NB4 (cell line): Measurements from ENCODE around the gene CES2.

ENCODE experiments used
- DNase-seq: peaks from one replicate; pipeline ENCODE4 v3.0.0; 2010; ENCODE audit warnings: low read depth
- H3K4me3 ChIP-seq: one replicate; pipeline ENCODE4 v1.5.1; 2011; ENCODE audit warnings: mild to moderate bottlenecking, low read depth, low read length, moderate library complexity
- MYC ChIP-seq: IDR thresholded peaks from 2 replicates; pipeline ENCODE4 v1.6.1; 2011; ENCODE audit warnings: low read depth, low read length
- POLR2A ChIP-seq: IDR thresholded peaks from 2 replicates; pipeline ENCODE4 v1.6.1; 2011; ENCODE audit warnings: mild to moderate bottlenecking; ENCODE audit not compliant: insufficient read length; ENCODE audit errors: extremely low read depth
- TF ChIP-seq, protein P1 (sequence below): IDR thresholded peaks from 2 replicates; pipeline ENCODE4 v1.6.1; 2011; ENCODE audit warnings: low read depth, low read length
- TF ChIP-seq, protein P2 (sequence below): IDR thresholded peaks from one replicate; pipeline ENCODE4 v1.5.1; 2012; ENCODE audit warnings: low read depth, low read length

The CES2 gene, protein sequence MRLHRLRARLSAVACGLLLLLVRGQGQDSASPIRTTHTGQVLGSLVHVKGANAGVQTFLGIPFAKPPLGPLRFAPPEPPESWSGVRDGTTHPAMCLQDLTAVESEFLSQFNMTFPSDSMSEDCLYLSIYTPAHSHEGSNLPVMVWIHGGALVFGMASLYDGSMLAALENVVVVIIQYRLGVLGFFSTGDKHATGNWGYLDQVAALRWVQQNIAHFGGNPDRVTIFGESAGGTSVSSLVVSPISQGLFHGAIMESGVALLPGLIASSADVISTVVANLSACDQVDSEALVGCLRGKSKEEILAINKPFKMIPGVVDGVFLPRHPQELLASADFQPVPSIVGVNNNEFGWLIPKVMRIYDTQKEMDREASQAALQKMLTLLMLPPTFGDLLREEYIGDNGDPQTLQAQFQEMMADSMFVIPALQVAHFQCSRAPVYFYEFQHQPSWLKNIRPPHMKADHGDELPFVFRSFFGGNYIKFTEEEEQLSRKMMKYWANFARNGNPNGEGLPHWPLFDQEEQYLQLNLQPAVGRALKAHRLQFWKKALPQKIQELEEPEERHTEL

DNA sequence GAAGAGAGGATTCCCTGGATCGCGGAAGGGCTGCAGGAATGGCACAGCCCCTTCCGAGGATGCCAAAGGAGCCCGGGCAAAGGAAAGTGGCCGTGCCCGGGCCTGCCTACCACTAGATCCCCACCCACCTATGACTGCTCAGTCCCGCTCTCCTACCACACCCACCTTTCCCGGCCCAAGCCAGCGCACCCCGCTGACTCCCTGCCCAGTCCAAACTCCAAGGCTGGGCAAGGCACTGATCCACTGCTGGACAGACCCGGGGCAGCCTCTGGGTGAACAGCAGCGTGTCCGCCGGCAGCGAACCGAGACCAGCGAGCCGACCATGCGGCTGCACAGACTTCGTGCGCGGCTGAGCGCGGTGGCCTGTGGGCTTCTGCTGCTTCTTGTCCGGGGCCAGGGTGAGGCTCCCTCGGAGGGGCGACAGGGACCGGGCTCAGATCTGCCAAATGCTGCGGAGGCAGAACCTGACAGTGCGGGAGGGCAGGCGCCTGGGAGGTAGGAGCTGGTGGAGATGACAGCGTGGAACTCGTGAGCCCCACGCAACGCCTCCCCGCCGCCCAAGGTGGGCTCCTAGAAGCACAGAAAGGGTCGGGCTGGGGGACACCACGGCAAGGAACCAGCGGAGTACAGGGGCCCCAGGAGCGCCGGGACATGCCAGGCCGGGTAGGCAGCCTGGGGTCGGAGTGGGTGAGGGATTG is at the start of gene CES2:
Gene CES2, plus strand, starts transcription at position 203 of the 698 bp plus-strand sequence. Its CDS starts 120 bp downstream, at position 323.
- DNase-seq: no peak
- H3K4me3 ChIP-seq: peak within 1 kb of the TSS; percentile 84
- no peak for TF ChIP-seq POLR2A
- TF ChIP-seq, protein P1, sequence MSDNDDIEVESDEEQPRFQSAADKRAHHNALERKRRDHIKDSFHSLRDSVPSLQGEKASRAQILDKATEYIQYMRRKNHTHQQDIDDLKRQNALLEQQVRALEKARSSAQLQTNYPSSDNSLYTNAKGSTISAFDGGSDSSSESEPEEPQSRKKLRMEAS: no peak
- TF ChIP-seq, protein P2, sequence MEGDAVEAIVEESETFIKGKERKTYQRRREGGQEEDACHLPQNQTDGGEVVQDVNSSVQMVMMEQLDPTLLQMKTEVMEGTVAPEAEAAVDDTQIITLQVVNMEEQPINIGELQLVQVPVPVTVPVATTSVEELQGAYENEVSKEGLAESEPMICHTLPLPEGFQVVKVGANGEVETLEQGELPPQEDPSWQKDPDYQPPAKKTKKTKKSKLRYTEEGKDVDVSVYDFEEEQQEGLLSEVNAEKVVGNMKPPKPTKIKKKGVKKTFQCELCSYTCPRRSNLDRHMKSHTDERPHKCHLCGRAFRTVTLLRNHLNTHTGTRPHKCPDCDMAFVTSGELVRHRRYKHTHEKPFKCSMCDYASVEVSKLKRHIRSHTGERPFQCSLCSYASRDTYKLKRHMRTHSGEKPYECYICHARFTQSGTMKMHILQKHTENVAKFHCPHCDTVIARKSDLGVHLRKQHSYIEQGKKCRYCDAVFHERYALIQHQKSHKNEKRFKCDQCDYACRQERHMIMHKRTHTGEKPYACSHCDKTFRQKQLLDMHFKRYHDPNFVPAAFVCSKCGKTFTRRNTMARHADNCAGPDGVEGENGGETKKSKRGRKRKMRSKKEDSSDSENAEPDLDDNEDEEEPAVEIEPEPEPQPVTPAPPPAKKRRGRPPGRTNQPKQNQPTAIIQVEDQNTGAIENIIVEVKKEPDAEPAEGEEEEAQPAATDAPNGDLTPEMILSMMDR: no peak
- TF ChIP-seq MYC: no peak

DNA sequence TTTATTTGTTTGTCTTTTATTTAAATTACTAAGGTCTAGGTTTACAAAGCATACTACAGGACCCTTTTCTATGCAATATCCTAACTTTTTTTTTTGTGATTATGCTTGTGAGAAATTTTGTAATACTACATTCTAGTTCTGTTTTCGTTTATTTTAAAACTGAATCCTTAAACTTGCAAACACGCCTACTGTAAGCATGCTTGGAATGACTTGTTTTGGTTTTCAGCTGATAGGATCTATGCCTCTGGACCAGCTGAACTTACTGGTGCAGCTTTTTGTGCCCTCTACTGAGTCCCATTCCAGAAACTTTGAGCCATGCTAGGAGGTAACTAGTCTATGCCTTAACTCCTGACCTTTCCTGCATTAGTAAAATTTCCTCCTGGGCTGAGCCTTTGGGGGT is 49.0 kb upstream of the CES2 start:
- no peak for DNase-seq
- no peak overlapping the region for H3K4me3 ChIP-seq
- TF ChIP-seq, protein P1: no peak
- TF ChIP-seq MYC (no peak), POLR2A (no peak)
- TF ChIP-seq, protein P2: no peak

GRCh38 chr16:66886914-66887313 is 48.4 kb upstream of the CES2 start:
- TF ChIP-seq, protein P2: no peak
- TF ChIP-seq POLR2A (no peak), MYC (no peak)
- TF ChIP-seq, protein P1: no peak
- H3K4me3 ChIP-seq: no peak overlapping the region
- DNase-seq: no peak

- DNase-seq: no peak
- no peak overlapping the region for H3K4me3 ChIP-seq
- TF ChIP-seq MYC: no peak
These were observed 46.4 kb upstream of the CES2 start for GRCh38 chr16:66888647-66889615.

DNA sequence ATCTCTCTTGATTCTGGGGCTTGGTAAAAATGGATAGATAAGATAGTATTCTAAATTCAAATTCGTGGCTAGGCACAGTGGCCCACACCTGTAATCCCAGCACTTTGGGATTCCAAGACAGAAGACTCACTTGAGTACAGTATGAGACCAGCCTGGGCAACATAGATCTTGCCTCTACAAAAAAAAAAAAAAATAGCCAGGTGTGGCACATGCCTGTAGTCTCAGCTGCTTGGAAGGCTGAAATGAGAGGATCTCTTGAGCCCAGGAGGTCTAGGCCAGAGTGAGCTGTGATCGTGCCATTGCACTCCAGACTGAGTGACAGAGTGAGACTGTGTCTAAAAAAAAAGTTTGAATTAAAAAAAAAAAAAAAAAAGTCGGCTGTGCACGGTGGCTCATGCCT is 45.7 kb upstream of the CES2 start:
- DNase-seq: no peak
- TF ChIP-seq, protein P1: no peak
- TF ChIP-seq, protein P2: no peak
- TF ChIP-seq MYC (no peak), POLR2A (no peak)
- H3K4me3 ChIP-seq: no peak overlapping the region

GRCh38 chr16:66890799-66891198 is 44.5 kb upstream of the CES2 start:
- no peak for DNase-seq
- H3K4me3 ChIP-seq: no peak overlapping the region

More at GRCh38 chr16:66890799-66891198, 44.5 kb upstream of the CES2 start:
- TF ChIP-seq, protein P2: no peak
- TF ChIP-seq, protein P1: no peak
- TF ChIP-seq MYC (no peak), POLR2A (no peak)
